Neural cell (in vitro differentiated cells): Measurements from ENCODE around the gene KIF5C. TPM values are rescaled to one million over a fixed set of nuclear protein-coding genes. Genes with fewer than 3 reads are reported as not detected.

Experiments
- H2AFZ ChIP-seq: fragments of 200-600, 300-800 bp; sonication (generic), shearing (Covaris generic); 2 replicates; pipeline ENCODE4 v1.6.0; 2014; ENCODE audit warnings: low read depth, mild to moderate bottlenecking, antibody characterized with exemption, low read length, moderate library complexity
- H3F3A ChIP-seq: fragments of 200-600 bp; shearing (Covaris generic); 2 replicates; pipeline ENCODE4 v1.6.1; 2016; ENCODE audit warnings: mild to moderate bottlenecking, moderate library complexity, mixed read lengths, antibody characterized with exemption, low read length; ENCODE audit not compliant: insufficient read depth, poor library complexity, severe bottlenecking
- H3K27ac ChIP-seq: fragments of 200-600, 300-800 bp; sonication (generic), shearing (Covaris generic); 2 replicates; pipeline ENCODE4 v1.5.1; 2014; ENCODE audit warnings: mild to moderate bottlenecking, low read length, moderate library complexity
- H3K27me3 ChIP-seq: fragments of 300-800, 200-600 bp; sonication (generic), shearing (Covaris generic); 2 replicates; pipeline ENCODE4 v1.6.0; 2014; ENCODE audit warnings: mild to moderate bottlenecking, low read depth, low read length, moderate library complexity; ENCODE audit not compliant: insufficient read depth
- H3K36me3 ChIP-seq: fragments of 300-800, 200-600 bp; sonication (generic), shearing (Covaris generic); 2 replicates; pipeline ENCODE4 v1.5.1; 2014; ENCODE audit warnings: mild to moderate bottlenecking, antibody characterized with exemption, low read length, moderate library complexity; ENCODE audit not compliant: insufficient read depth
- H3K4me2 ChIP-seq: fragments of 300-800, 200-600 bp; sonication (generic), shearing (Covaris generic); 2 replicates; pipeline ENCODE4 v1.6.0; 2014; ENCODE audit warnings: mild to moderate bottlenecking, low read length
- H3K4me3 ChIP-seq: fragments of 300-800, 200-600 bp; sonication (generic), shearing (Covaris generic); 2 replicates; pipeline ENCODE4 v1.5.1; 2014; ENCODE audit warnings: mild to moderate bottlenecking, low read length, moderate library complexity
- H3K79me2 ChIP-seq: fragments of 200-600 bp; shearing (Covaris generic); replicated peaks from 2 replicates; pipeline ENCODE4 v1.6.0; 2014; ENCODE audit warnings: mild to moderate bottlenecking, low read length, moderate library complexity; ENCODE audit not compliant: insufficient read depth
- H3K9ac ChIP-seq: fragments of 300-800, 200-600 bp; sonication (generic), shearing (Covaris generic); 2 replicates; pipeline ENCODE4 v1.6.1; 2016; ENCODE audit warnings: mild to moderate bottlenecking, low read length, mixed read lengths
- H3K9me2 ChIP-seq: fragments of 200-600 bp; shearing (Covaris generic); 2 replicates; pipeline ENCODE4 v1.6.1; 2016; ENCODE audit warnings: mild to moderate bottlenecking, low read length, mixed read lengths; ENCODE audit not compliant: insufficient read depth
- H3K9me3 ChIP-seq: fragments of 200-600, 300-800 bp; sonication (generic), shearing (Covaris generic); 2 replicates; pipeline ENCODE4 v1.6.1; 2016; ENCODE audit warnings: mild to moderate bottlenecking, mixed run types, low read length, moderate library complexity, mixed read lengths
- H4K20me1 ChIP-seq: fragments of 200-600 bp; shearing (Covaris generic); 2 replicates; pipeline ENCODE4 v1.6.1; 2016; ENCODE audit warnings: mild to moderate bottlenecking, mixed run types; ENCODE audit not compliant: insufficient read depth
- CTCF ChIP-seq: fragments of 450-650 bp; IDR thresholded peaks from 2 replicates; pipeline ENCODE4 v1.5.1; 2014; ENCODE audit warnings: antibody characterized with exemption, mild to moderate bottlenecking, moderate library complexity; ENCODE audit not compliant: poor library complexity, severe bottlenecking
- EP300 ChIP-seq: fragments of 450-650 bp; conservative IDR thresholded peaks from 2 replicates; pipeline ENCODE4 v1.6.1; 2014; ENCODE audit warnings: antibody characterized with exemption, mild to moderate bottlenecking, moderate library complexity; ENCODE audit not compliant: poor library complexity, severe bottlenecking
- EZH2 ChIP-seq: fragments of 200-600, 300-800 bp; shearing (Covaris generic), sonication (generic); IDR thresholded peaks from 2 replicates; pipeline ENCODE4 v1.6.1; 2014; ENCODE audit warnings: antibody characterized with exemption, low read length, borderline replicate concordance, mild to moderate bottlenecking; ENCODE audit not compliant: insufficient read depth, poor library complexity, severe bottlenecking
- MXI1 ChIP-seq: fragments of 450-650 bp; conservative IDR thresholded peaks from 2 replicates; pipeline ENCODE4 v1.6.1; 2014; ENCODE audit warnings: antibody characterized with exemption, mild to moderate bottlenecking; ENCODE audit not compliant: poor library complexity, severe bottlenecking
- POLR2AphosphoS5 ChIP-seq: IDR thresholded peaks from 2 replicates; pipeline ENCODE4 v1.6.1; 2012
- RAD21 ChIP-seq: fragments of 450-650 bp; conservative IDR thresholded peaks from 2 replicates; pipeline ENCODE4 v1.6.1; 2014; ENCODE audit warnings: antibody characterized with exemption, mild to moderate bottlenecking, moderate library complexity
- REST ChIP-seq: IDR thresholded peaks from 2 replicates; pipeline ENCODE4 v1.6.1; 2012; ENCODE audit warnings: borderline replicate concordance
- SMC3 ChIP-seq: fragments of 450-650 bp; conservative IDR thresholded peaks from 2 replicates; pipeline ENCODE4 v1.6.1; 2014; ENCODE audit warnings: antibody characterized with exemption, mild to moderate bottlenecking, moderate library complexity; ENCODE audit not compliant: poor library complexity
- TAF1 ChIP-seq: IDR thresholded peaks from 2 replicates; pipeline ENCODE4 v1.6.1; 2012; ENCODE audit warnings: low read depth
- polyA plus RNA-seq: library from polyadenylated mRNA; depleted of rRNA; stranded (reverse); fragments of >200 nt; gene quantifications from 2 replicates; pipeline ENCODE4 v1.2.3, GENCODE V29; 2014

KIF5C gene
- polyA plus RNA-seq, 1 donor from 2014 or later = 527 TPM

GRCh38 chr2:148988337-148988736 is 113.3 kb downstream of the KIF5C start (continued):
- no peak for TF ChIP-seq MXI1

DNA sequence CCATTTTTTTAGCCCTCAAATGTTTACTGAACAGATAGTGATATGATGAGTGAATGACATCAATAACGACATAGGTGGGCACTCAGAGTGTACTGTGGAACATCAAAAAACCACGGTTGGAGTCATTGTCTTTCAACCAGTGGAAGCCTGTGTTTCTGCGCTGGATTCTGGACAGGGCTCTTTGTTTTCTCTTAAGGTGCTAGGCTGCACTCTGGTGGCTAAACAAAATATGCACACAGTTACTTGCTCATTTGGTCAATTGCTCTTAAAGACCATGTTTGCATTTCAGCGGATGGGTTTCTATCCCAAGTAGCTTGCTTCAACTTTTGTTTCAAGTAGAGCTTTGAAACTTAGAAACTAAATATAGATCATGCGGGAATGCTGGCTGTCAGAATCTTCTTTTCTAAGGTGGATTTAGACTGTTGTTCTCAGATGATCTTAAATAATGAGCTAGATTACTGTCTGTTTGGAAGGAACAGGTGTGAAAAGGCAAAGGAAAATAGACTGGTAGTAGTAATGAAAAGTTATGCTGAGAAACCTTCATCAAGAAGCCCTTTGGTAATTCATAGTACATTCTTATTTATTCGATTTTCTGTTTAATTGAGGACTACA is 115.0 kb downstream of the KIF5C start:
- Histone ChIP-seq H3K4me2 (no peak overlapping the region), H3K36me3 (peaks cover 15% of the 10 kb centered on the region), H3F3A (no peaks in the 10 kb centered on the region), H4K20me1 (peaks cover 6% of the 10 kb centered on the region), H2AFZ (no peak overlapping the region), H3K9me2 (no peaks in the 10 kb centered on the region), H3K9ac (no peak overlapping the region), H3K9me3 (no peaks in the 10 kb centered on the region), H3K79me2 (peaks cover 11% of the 10 kb centered on the region), H3K27me3 (no peaks in the 10 kb centered on the region), H3K27ac (no peak overlapping the region), H3K4me3 (no peak overlapping the region)
- TF ChIP-seq SMC3 (peak; percentile 77), POLR2AphosphoS5 (no peak), EP300 (no peak), MXI1 (no peak), REST (no peak), TAF1 (no peak), CTCF (peak; percentile 75), EZH2 (no peak), RAD21 (peak; percentile 79)

- Histone ChIP-seq H3K27me3 (no peaks in the 10 kb centered on the region), H3K36me3 (peaks cover 15% of the 10 kb centered on the region), H3K9me2 (no peaks in the 10 kb centered on the region), H3K9me3 (no peaks in the 10 kb centered on the region), H3K4me3 (no peak overlapping the region), H2AFZ (no peak overlapping the region), H4K20me1 (peaks cover 5% of the 10 kb centered on the region), H3K9ac (no peak overlapping the region), H3K79me2 (peaks cover 11% of the 10 kb centered on the region), H3K27ac (no peak overlapping the region), H3K4me2 (no peak overlapping the region), H3F3A (no peaks in the 10 kb centered on the region)
- TF ChIP-seq TAF1 (no peak), MXI1 (no peak), POLR2AphosphoS5 (no peak), EP300 (no peak), EZH2 (no peak), RAD21 (no peak), SMC3 (no peak), REST (no peak), CTCF (no peak)
Measured at GRCh38 chr2:148990968-148991367, 115.9 kb downstream of the KIF5C start.
